Posterior vena cava (tissue), 2 donors: ENCODE data around the gene TPST1. TPM values are rescaled to one million over a fixed set of nuclear protein-coding genes. Genes with fewer than 3 reads are reported as not detected.
"Not testable (repeated sequence)": the region's sequence is repeated elsewhere in the genome, so short reads cannot be mapped to it uniquely, and the experiment has no call there.

Source experiments
- DNase-seq: peaks from one replicate; pipeline ENCODE4 v3.0.0-alpha.2; 2020; ENCODE audit warnings: low spot score
- intact Hi-C, 2 donors: fragments of 100-400 bp; cut with DNase I; formaldehyde crosslinking; loops; one replicate each; pipeline versions ENCODE4 v1.14.1 to v1.14.2; 2022 to 2023
- total RNA-seq, 2 donors: library from RNA; stranded (reverse); fragmentation: NEBNext Ultra II Directional; extraction: Animal tissue kit (Norgen Biotek cat#: 25700); gene quantifications; one replicate each; pipeline ENCODE4 v1.2.1, GENCODE V29; 2021
- donor health status: DM: yes; HTN: yes; CAD: no.
- donor health status: DM: yes; HTN: yes; CAD: no.

The TPST1 gene
- total RNA-seq, 2 donors from 2014 or later: 21.4 to 32.5 TPM

DNA sequence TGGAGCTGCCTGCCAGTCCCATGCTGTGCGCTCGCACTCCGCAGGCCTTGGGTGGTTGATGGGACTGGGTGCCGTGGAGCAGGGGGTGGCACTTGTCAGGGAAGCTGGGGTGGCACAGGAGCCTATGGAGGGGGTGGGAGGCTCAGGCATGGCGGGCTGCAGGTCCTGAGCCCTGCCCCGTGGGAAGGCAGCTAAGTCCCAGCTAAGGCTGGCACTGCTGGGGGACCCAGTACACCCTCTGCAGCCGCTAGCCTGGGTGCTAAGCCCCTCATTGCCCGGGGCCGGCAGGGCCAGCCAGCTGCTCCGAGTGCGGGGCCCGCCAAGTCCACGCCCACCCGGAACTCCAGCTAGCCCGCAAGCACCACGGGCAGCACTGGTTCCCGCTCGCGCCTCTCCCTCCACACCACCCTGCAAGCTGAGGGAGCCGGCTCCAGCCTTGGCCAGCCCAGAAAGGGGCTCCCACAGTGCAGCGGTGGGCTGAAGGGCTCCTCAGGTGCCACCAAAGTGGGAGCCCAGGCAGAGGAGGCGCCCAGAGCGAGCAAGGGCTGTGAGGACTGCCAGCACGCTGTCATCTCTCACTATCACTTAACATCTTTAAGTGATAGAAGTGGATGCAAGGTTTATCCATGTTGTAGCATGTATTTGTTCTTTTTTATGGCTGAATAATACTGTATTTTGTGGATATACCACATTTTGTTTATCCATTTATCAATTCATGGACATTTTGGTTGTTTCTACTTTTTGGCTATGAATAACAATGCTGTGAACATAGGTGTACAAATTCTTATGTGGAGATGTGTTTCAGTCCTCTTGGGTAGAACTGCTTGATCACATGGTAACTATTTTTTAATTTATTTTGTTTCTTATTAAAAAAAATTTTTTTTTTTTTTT, 26.4 kb downstream of the TPST1 start:
- DNase-seq, intact Hi-C loops: not testable (repeated sequence)

DNA sequence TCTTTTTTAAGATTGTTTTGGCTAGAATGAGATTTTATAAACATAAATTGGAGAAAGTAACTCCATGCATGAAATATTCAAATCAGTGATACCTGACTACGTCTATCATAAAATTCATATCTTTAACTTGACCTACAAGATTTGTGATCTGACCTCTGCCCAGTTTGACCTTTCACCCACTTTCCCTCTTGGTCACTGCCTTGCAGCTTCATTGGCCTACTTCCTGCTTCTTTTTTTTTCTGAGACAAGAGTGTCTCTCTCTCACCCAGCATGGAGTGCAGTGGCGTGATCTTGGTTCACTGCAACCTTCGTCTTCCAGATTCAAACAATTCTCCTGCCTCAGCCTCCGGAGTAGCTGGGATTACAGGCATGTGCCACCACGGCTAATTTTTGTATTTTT, 28.5 kb downstream of the TPST1 start:
- intact Hi-C loops: no loop called here

DNA sequence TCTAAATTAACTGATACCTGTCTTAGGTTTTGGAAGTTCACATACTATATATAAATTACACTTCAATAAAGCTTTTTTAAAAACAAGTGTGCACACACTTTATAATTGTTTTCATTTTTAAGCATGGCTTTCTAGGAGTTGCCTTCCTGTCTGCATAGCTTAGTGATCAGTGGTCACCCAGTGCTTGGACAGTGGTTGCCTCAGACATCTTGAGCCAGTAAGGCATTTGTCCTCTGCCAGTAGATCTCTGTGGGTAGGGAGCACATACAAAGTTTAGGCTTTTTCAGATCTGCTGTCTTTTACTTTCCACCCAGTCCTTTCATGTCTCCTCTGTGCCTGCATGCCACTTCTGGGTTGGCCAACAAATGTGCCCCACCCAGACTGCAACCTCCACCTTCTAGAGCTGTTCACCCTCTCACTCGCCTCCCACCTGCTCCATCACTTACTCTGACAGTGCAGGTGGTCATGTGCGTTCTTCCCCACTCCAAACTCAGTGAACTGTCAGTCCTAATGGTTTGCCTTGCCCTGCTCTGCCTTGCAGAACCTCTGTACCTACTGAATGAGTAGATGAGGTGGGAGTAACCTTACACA, 31.7 kb downstream of the TPST1 start:
- no peak for DNase-seq
- intact Hi-C loops: no loop called here

More for the DNA sequence above, 28.5 kb downstream of the TPST1 start:
- DNase-seq: no peak

DNA sequence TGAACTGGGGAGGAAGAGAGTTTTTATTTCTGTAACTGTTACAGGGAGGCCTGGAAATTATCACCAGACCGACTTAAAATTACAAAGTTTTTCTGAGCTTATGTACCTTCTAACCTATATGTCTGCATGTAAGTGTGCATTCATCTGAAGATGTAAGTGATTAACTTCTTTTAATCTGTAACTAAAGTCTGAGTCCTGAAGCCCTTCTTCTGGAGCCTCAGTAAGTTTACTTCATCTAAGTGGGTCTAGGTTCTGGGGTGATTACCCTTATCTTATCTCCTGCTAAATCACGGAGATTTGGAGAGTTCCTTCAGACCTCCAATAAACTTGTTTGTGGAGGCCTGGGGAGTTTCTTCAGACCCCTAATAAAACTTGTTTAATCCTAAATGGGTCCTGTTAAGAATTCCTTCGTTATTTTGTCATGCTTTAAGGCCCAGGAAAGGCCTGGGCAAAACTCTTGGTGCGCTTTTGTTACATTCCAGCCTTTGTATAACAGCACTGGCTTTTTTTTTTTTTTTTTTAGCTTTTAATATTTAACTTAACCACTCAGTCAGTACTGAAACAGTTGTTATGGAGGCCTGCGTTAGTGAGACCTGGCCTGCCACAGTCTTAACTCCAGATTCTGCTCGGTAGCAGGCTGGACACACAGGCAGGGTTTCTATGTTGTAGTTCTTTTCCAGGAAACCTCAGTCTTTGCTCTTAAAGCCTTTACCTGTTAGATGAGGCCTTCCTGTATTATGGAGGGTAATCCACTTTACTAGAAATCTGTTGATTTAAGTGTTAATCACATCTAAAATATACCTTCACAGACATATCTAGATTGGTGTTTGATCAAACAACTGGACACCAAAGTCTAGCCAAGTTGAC, 33.0 kb downstream of the TPST1 start:
- intact Hi-C loops: no loop called here
- no peak for DNase-seq

DNA sequence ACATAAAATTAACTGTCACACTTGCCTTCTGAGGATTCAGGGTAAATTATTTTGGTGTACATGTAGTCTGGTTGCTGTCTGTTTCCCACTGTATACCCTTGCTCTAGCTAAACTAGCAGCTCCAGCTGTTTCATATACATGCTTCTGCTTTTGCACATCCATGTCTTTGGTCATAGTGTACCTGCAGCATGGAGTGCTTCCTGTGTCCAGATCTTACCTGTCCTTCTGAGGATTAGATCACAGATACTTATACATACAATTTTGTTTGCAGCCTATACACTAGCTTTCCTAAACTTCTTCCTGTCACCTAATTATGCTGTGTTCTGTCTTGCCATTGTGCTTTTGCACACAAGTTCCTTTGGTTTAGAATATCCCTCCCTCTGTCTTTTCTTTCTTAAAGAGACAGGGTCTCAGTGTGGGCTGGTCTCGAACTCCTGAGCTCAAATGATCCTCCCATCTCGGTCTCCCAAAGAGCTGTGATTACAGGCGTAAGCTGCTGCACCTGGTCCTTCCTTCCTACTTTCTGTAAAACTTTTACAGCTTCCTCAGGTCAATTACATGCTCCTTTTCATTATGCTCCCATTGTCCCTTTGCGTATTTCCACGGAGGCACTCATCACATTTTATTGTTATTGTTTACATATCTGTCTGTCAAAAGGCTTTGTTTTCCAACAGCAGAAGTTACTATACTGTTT, 33.8 kb downstream of the TPST1 start:
- no peak for DNase-seq
- intact Hi-C loops: no loop called here

DNA sequence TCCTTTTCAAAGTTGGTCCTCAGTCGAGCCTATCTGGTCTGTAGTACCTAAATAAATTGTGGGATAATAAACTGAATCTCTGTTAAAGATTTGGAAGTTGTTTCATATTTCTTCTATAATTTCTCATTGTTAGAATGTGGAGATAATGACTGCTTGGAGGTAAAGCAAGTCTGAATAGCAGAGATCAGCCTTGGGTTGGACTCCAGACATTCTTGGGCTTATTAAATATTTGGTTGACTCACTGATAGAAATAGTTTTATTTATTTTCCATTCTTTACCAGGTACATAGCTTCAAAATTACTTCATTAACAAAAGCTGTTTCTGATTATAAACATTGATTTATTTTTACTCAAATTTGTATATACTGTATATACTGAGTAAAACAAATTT, 34.3 kb downstream of the TPST1 start:
- no peak for DNase-seq
- intact Hi-C loops: no loop called here

DNA sequence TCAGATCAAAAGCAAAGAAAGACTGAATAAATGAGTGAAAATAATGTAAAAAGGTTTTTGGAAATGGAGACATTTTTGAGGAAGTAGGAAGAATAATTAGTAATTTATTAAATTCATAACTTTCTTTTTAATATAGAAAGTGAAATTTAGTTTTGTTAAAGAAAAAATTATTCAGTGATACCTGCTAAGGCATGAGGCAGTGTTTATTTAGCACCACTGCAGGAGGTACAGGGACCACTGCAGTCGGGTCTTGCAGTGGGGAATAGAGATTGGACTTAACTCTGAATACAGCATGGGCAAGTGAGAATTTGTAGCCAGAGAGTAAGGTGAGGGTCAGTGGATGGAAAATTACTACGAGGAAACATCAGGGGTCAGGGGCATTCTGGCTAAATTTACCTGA, 39.9 kb downstream of the TPST1 start:
- no peak for DNase-seq
- intact Hi-C loops: no loop called here

DNA sequence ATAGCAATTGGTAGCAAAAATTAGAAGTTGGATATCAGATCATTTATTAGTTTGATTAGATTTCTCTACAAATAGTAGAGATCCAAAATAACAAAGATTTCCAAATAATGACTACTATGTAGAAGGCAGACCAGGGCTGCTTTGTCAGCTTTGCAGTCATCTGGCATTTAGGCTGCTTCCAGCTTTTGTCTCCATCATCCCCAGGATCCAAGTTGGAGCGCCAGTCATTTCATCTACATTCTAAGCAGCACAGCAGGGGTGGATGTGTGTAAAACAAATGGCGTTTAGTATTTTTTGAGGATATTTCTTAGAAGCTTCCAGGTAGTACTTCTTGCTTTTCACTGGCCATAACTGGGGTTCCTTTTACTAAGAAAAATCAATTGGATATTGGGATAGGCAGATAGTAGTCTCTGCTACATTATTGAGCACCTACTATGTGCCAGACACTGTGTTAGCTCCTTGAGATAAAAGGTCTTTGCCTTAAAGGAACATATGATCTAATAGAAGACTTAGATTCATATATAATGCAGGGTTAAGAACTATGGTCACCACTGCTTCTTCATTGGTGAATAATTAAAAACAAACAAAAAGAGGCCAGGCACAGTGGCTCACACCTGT, 41.5 kb downstream of the TPST1 start:
- intact Hi-C loops: no loop called here
- DNase-seq: no peak

DNA sequence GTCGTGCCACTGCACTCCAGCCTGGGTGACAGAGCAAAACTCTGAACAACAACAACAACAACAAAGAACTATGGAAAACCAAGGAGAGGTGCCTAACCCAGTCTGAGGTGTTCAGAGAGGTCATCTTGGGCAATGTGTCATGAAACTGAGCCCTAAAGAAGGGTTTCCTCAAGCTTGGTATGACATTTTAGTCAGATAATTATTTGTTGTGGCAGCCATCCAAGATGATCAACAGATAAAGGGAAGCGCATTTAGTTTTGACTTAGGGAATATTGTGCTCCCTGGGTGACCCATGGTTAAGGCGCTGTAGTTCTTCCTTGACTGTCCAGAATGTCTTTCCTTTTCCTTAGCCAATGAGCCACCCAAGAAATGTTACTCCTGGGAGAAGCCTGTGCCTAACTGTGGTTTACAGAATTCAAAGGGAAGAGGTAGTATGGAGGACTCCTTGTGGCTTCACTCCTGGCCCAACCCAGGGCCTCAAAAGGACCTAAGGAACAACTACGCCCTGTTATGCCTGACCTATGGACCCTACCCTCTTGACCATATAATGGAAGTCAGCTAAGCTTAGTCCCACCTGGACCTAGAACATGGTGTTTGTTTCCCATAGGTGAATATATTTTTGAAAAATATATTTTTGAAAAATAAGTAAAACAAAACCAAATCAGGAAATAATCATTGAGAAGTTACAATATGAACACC, 42.4 kb downstream of the TPST1 start:
- intact Hi-C loops: no loop called here
- DNase-seq: no peak

DNA sequence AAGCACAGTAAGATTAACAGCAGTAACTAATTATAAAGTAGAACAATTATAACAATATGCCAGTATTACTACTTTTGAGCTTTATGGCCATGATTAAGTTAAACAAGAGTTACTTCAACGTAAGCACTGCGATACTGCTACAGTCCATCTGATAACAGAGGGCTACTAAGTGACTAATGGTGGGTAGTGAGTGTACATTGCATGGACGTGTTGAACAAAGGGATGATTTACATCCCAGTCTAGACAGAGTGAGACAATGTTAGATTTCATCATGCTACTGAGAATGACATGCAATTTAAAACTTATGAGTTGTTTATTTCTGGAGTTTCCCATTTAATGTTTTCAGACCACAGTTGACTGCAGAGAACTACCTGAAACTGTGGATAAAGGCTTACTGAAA, 45.6 kb downstream of the TPST1 start:
- DNase-seq: no peak
- intact Hi-C loops: no loop called here

DNA sequence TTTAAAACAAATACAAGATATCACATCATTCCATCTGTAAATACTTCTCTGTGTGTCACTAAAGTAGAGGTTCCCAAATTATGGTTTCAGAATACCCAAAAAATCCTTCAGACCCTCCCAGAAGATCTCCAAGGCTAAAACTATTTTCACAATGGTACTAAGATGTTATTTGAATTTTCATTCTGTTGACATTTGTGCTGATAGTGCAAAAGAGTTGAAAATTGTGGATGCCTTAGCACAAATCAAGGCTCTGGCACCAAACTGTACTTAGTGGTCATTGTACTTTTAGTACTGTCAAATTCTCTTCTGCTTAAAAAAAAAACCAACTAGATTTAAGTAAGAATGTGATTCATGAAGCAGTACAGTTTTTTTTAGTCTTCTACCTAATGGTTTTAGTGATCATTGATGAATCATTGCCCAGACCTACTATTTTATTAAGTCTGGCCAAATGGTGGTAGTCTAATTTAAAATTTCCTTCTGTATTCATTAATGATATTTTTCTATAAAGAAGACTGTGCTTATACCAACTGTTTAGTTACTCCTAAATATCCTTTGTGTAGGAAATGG, 50.5 kb downstream of the TPST1 start:
- DNase-seq: no peak
- intact Hi-C loops: no loop called here

DNA sequence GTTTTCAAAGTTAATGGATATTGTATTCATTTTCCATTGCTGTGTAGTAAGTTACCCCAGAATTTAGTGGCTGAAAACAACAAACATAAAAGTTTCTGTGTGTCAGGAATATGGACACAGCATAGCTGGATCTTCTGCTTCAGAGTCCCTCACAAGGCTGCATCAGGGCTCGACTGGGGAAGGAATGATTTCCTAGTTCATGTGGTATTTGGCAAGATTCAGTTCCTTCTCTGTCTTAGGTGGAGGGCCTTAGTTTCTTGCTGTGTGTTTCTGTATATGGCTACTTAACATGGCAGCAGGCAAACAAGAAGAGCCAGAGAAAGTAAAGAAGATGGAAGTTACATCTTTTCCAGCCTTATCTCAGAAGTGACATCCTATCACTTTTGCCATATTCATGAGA, 51.1 kb downstream of the TPST1 start:
- intact Hi-C loops: no loop called here
- DNase-seq: no peak

DNA sequence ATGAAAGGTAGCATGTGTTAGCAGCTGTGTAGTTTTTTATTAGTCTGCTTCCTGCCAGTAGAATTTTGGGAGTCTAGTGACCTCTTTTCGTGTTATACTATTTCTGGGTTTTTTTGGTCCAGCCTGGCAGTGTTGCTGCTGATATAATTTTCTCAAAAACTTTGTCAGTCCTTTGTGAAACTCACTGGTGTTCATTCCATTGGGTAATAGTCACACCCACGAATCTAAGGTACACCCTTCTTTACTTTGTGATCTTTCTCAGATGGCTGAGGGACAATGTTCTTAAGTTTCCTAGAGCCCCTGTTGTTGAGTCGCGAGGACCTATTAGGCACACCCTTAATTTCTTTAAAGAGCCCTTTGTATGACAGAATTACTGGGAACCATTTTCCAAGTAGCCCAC, 52.3 kb downstream of the TPST1 start:
- intact Hi-C loops: no loop called here
- DNase-seq: no peak

DNA sequence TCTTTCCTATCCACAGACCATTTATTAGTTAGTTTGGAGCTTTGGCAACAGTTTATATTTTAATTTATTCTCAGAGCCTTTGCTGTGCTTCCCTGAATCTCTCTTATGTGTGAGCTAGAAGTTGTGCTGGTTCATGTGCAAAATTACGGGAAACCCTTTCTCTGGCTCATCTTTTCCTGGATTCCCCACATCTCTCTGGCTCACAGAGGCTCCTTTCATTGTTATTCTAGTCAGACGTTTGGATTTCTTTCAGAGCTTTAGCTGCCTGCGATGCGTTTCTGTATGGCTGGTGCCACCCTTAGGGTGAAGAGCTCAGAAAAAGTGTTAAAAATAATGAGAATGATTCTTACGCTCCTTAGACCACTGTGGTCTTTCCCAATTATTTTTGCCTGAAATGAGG, 53.3 kb downstream of the TPST1 start:
- no peak for DNase-seq
- intact Hi-C loops: no loop called here

DNA sequence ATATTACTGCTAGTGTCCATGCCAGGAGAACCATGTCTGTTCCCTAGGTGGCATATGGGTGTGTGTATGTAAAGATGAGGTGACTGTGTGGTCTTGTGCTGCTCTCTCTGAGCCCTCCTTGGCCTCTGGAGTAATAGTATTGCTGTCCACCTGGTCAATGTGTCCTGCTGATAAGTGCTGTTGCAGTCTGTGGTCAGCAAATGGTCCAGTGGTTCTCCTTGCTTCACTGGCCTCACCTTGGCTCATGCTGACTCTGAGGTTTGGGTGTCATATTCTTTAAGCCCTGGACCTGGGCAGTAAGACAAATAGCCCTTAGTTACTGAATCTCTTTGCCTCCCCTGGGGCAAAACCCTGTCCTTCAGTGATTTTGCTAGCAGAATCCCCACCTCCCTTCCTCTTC, 56.8 kb downstream of the TPST1 start:
- intact Hi-C loops: no loop called here
- DNase-seq: no peak

DNA sequence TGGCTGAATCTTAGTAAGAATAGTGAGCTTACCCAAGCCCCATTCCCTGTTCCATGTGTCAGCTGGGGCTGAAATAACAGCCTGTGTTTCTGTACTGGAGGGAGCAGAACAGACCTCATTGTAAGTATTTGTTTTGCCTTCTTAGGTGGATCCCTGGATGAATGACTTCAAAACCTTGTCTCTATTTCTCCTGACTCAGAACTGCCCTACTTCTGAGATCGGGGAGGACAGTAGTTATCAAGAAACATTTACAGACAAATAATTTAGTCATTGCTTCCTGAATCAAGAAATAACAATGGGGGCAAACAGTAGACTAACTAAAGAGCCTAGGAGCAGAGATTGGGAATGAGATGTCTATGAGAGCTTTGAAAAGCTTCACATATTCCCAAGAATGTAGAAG, 58.8 kb downstream of the TPST1 start:
- intact Hi-C loops: no loop called here
- no peak for DNase-seq

DNA sequence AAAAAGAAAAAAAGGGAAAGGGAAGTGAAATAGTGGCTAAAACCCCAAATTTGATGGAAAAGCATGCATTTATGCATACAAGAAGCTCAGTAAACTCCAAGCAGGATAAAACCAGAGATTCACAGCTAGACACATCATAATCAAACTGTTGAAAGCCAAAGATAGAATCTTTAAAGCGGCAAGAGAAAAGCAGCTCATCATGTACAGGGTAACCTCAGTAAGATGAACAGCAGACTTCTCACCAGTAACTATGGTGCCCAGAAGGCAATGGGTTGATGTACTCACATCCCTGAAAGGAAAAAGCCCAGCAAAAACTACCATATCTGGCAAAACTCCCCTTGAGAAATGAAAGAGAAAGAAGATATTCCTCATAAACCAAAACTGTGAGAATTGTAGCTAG, 60.4 kb downstream of the TPST1 start:
- no peak for DNase-seq
- intact Hi-C loops: no loop called here

DNA sequence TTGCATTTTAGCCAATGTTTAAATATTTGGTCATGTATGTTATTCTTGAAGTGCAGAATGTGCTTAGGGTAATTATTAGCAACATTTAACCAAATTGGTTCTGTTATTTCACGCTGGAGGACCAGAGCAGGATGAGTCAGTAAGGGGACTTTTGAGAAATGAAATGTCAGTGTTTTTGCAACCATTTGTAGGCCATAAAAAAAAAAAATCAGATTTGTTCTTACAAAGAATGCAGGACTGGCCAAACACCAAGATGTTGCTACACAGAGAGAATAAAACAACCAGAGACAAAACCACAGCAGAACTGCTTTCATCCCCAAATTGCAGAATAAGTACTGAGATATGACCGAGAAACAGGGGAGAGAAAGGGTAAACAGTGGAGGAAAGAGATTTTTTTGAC, 62.1 kb downstream of the TPST1 start:
- DNase-seq: no peak
- intact Hi-C loops: no loop called here
